GM19463 (cell line): ENCODE data around the gene RPA1.
"Not testable (repeated sequence)": the region's sequence is repeated elsewhere in the genome, so short reads cannot be mapped to it uniquely, and the experiment has no call there.

Source experiments
- ATAC-seq: cut with Tn5 transposase; IDR thresholded peaks from one replicate; pipeline ENCODE4 v1.9.1; 2021; ENCODE audit warnings: mild to moderate bottlenecking, moderate library complexity; ENCODE audit not compliant: unreplicated experiment

RPA1 gene

DNA sequence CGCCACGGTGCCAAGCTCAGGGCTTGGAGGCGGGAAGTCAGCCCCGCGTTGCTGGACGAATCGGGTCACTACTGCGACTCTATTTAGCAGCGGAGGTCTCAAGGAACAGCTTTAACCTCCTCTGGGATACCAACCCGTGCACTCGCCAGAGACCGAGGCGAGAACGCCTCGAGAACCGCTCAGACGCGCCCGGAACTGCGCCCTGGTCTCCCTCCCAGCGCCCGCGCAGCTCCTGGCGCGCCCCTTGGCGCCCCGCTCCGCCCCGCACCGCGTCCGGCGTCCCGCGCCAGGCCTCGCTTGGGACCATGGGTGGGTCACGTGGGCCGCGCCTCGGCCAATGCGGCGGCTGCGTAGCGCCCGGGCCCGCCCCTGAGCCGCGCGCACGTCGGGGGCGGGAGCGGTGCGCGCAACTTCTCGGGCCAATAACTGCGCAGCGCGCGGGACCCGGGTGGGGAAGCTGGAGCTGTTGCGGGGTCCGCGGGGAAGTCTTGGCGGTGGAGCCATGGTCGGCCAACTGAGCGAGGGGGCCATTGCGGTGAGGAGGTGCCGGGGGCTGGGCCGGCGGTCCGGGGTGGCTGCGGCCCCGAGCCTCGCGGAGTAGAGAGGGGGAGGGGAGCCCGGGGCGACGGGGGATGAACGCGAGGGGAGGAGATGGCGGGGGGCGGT, at the start of gene RPA1, which contains the start of gene SMYD4:
Gene RPA1, plus strand, starts transcription at position 414 of the 666 bp plus-strand sequence. Its CDS starts 89 bp downstream, at position 503.
Gene SMYD4, minus strand, starts transcription at position 311 of the 666 bp plus-strand sequence. CDS start 1,908 bp downstream, outside the sequence.
- ATAC-seq, result peak; percentile 87

DNA sequence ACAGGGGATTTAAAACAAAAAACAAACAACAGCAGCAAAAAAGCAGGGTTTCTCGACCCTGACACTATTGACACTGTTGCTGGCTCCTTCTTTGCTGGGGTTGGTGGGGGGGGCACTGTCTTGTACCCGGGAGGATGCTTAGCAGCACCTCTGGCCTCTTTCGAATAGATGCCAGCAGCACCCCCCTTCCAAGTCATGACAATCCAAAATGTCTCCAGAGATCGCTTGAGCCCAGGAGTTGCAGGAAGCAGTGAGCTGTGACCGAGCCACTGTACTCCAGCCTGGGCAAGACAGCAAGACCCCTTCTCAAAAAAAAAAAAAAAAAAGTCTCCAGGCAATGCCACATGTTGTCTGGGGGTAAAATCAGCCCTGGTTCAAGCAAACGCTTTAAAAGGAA, 47.6 kb upstream of the RPA1 start:
- no peak for ATAC-seq

DNA sequence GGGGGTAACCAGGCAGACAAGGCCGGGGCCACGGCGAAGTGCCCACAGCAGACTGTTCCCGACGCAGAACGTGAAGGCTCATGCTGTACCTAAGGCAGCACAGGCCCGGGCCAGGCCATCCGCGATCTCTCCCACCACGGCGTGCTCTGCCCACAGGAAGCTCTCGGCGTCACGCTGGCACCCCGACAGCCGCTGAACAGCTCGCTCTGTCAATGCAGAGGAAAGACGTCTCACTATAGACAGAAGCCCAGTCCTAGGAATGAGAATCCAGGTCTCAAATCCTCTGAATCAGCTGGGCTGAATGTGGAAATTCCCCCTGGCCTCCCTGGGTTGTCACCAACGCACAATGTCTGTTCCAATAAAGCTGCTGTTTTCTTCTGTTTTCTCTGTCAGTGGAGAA, 46.5 kb upstream of the RPA1 start:
- ATAC-seq, result no peak

DNA sequence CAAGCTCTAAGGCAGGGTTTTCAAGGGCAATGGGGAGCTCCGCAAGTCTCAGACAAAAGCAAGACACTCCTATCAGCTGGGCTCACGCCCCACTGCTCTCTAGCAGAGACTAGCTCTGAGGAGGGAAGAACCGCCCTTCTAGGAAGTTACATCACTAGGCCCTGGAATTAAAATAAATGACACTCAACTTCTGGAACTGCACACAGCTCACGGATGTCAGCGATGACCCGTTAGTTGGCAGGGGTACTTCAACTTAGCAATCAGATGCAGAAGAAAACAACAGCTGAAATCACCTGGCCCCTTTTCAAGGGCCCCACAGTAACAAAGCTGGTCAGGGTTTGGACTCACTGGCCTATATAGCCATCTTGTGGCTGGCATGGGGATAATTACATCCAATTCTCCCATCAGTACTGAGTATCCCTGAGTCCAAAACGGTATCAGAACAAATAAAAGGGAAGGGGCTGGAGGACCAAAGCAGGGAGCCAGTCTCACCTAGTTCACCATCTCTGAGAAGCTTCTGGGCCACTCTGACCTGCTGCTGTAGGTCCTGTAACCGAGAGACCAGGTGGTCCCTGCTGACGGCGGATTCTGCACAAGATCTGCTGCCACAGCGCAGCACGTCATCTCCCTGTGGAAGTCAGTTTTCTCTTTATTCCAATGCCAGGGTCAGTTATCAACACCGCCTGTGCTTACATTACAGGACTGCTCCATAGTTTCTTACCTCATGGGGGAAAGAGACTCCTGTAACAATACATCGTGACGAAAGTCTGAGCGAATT, 45.8 kb upstream of the RPA1 start:
- no peak for ATAC-seq

DNA sequence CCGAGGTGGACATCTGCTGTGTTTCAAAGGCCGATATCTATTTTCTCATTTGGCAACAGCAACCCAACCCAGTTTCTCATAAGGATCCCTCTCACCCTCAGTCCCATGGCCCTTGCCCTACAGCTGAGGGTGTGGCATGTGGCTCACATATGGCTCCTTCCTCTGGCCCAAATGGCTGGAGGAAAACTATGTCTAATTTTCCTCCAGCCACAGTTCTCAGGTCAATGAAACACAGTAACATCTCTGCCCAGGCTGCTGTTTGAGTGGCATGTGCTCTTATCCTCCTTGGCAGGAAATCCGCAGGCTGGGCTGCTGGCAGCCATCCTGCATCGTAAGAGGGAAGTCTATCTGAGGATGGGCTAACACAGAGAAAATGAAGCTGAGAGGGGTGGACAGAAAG, 43.9 kb upstream of the RPA1 start:
- ATAC-seq, result no peak

DNA sequence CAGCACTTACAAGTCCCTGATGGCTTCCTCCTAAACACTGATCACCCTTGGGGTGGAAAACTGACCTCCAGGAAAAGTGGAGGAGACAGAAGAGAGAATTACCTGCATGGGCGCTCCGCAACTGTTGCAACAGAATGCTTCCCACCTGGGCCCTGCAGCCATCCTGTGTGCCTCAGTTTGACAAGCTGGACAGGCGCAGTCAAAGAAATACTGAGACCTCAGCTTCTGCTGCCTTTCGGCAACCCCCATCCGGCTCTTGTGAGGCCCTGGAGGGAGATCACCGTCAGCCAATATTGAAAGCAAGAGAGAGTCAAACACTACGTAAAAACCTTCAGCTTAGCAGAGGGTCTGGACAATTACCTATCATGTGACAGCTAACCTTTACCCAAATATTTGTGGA, 43.1 kb upstream of the RPA1 start:
- no peak for ATAC-seq

DNA sequence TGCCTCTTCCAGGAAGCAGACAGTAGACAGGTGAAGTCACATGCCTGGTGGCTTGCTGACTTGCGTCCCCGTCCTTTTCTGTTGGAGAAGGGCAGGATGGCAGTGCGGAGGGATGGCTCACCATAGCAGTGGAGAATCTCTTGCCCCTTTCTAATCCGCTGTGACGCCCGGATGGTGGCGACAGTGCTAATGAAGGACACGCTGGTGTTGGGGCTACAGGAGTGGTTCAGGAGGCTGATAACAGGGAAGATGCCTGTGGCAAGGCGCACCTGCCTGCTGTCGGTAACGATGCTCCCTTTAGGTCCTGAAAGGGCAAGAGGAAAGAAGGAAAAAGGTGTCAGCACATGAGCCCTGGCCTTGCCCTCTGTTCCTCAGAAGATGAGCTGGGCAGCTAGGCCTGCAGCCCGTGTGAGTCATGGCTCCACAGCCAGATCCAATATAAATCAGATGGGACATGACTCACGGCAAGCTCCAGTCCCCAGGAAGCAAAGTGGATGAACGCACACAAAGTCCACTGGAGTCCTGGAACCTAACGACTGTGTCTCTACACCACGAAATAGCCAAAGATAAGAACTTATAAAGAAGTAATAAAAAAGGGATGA, 42.4 kb upstream of the RPA1 start:
- ATAC-seq, result no peak

DNA sequence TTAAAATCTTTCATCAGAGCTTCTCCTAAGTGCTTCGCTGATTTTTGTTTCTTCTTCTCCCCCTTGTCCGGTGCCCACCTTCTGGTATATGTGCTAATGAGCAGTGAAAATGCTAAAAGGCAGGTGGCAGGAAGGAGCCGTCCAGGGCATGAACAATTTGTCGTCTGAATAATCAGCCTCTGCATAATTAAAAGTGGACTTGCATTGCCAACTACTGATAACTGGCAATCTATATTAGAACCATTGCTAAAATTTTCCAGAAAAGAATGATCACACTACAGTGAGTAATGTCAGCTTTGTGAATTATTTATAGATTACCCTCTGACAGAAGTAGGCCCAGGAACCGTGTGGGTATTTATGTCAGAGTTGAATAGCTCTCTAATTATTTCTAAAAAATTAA, 39.9 kb upstream of the RPA1 start:
- no peak for ATAC-seq

DNA sequence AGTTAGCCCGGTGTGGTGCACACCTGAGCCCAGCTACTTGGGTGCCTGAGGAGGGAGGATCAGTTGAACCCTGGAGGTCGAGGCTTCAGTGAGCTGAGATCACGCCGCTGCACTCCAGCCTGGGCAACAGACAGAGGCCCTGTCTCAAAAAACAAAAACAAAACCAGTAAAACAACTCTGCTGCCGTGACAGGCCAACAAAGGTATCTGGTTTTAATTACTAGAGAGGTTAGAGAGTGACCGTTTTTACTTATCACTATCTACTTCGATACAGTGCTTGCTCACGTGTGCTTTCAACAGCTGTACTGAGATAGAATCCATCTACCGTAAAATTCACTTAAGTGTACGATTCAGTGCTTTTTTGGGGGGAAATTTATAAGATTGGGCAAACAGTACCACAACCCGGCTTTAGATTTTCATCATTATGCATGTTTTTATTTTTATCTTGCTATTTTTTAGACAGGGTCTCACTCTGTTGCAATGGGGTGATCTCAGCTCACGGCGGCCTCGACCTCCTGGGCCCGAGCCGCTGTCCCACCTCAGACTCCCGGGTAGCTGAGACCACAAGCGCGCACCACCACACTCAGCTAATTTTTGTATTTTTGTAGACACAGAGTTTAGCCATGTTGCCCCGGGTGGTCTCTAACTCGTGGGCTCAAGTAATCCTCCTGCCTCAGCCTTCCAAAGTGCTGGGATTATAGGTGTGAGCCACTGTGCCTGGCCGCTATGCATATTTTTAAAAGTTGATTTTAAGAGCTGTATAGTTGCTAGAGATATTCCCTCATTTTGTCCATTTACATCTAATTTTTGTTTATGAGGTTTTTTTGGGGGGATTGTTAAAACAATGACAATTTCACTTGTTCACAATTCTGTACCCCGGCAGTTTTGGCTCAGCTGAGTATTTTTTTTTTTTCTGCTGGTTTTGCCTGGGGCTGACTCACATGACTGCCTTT, 37.0 kb upstream of the RPA1 start:
- ATAC-seq, result no peak

DNA sequence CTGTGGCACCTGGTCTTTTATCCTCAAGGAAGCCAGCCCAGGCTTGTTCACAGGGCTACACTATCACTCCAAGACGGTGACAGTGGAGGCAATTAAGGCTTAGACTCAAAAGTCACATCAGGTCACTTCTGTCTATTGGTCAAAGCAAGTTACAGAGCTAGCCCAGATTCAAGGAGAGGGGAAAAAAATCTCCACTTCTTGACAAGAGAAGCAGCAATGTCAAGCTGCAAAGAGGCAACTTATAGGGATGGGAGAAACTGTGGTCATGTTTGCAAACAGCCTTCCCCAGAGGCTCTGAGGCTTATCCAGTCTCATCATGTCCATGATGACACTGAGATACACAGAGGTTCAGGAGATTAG, 36.4 kb upstream of the RPA1 start:
- ATAC-seq, result no peak

DNA sequence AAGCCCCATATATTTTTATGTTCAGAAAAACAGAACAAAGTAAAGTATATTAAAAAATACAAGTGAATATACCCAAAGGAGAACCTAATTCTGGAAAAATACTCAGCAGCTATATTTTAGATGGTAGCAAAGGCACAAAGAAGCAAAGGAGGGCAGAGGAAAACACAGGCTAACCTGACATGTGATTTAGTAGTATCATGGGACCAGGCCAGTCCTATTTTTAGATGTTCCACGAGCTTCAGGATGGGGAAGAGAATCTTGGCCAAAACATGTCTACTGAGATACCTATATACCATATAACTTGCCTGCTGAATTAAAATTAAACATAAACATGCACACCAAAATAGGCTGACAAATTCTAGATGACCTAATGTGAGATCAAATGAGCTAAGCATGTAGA, 33.0 kb upstream of the RPA1 start:
- ATAC-seq, result no peak

DNA sequence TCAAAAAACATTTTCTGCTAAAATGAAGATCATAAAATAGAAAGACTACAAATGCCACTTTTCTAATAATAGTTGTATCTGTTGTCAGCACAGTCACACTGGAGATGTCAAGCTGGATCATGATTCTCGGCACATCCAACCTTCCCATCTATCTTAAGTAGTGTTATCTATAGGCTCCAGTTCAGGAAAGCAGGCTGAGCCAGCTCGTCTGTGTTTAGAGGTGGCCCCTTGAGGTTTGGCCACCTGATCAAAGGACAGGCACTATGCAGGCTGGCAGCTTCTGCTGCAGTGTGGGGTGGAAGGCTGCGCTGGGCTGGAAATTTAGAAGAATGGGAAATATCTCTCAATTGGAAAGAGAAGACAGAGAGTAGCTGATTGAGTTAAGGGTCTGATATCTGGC, 32.5 kb upstream of the RPA1 start:
- no peak for ATAC-seq

DNA sequence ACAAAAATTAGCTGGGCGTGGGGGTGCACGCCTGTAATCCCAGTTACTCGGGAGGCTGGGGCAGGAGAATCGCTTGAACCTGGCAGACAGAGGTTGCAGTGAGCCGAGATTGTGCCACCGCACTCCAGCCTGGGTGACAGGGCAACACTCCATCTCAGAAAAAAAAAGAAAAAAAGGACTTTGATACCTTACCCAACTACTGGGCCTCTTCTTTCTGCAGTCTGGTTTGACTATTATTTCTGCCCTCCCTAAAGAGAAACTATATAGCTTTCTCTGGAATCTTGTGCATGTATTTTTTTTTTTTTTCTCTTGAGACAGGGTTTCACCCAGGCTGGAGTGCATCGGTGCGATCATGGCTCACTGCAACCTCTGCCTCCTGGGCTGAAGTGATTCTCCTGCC, 32.0 kb upstream of the RPA1 start:
- not testable (repeated sequence) for ATAC-seq

DNA sequence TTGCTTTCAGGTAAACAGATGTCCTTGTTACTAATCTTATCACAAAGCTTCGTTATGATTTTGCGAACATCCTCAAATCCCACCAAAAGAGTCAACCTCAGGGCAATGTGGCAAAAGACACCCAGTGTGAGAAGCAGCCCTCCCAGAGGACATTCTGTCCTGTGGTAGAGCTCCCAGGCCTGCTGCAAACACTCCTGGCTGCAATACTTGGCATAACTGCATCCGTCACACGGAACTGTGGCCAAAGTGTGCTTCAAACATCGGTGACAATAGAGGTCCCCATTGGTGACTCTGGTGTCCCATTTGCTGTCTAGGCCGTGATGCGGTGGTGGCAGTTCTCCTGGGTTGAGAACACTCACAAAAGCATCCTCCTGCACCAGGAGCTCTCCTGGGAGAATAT, 29.6 kb upstream of the RPA1 start:
- ATAC-seq, result no peak

DNA sequence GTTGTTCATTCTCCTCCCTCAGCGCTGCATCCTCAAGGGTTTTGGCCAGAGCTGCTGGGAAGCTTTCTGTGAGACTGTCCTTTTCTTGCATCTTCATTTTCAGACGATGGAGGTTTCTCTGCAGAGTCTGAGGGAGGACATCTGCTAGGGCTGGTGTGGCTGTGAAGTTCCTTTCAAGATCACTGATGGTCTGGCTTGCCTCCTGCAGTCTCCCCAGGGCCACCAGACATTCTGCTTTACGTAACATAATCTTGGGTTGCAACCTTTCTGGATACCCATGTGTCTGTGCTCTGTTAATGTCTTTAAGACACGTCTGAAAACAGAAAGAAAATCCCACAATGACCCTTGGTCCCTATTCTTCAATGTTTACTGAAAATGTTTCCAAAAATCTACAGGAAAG, 29.1 kb upstream of the RPA1 start:
- ATAC-seq, result no peak

DNA sequence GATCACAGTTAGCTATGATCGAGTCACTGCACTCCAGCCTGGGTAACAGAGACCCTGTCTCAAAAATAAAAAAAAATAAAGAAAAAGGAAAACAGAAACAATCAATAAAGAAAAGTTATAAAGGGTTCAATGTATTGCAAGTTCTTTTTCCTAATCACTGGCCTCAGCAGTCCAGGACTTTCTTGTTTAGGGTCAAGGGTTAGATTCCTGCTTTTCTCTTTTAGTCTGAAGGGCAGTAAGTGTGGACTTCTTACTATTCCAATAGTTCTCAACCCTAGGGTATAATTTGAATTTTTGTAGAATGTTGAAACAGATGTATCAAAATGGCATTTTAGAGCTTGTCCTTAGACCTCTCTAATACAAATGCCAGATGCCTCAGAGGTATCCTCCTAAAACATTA, 27.4 kb upstream of the RPA1 start:
- ATAC-seq, result no peak

DNA sequence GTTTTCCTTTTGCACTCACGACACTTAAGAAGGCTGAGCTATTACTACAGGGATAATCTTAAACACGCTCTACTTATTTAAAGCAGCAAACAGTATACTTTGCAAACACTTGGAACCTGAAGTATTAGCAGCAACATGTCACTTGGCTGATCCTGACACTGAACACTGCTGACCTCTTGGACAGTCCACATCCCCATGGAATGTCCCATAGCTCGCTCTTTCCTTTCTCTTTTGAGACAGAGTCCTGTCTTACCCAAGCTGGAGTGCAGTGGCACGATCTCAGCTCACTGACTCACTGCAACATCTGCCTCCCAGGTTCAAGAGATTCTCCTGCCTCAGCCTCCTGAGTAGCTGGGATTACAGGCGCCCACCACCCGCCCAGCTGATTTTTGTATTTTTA, 26.5 kb upstream of the RPA1 start:
- ATAC-seq, result no peak

DNA sequence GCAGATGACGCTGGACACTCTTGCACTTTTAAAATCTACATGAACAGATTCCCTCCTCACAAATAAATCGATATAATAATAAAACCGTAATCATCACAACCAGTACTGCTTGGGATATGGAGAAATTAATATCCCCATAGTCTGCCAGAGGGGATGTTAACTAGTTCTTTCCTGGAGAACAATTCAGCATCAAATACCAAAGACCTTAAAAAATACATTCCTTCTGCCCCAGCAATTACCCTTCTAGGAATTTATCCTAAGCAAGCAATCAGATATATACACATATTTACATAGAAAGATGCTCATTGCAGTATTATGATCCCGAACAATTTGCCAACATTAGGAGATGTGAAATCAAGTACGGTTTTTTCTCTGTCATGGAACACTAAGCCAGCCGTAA, 21.9 kb upstream of the RPA1 start:
- no peak for ATAC-seq

DNA sequence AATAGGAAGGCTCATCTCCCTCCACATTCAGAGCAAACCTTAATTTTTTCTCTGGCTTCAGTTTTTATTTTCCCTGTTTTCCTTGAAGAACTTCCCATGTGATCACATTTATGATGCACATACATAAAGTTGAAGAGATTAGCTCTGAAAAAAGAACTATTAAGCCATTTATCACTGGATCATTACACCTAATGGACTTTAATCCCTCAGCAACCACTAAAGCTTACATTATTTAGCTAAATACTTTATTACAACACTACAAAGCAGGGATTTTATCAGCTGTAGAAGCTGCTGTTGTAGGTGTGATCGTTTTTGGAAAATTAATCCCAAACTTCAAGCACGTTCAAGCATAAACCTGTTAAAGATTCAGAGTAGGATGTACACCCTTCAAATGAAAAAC, 21.2 kb upstream of the RPA1 start:
- ATAC-seq, result no peak

DNA sequence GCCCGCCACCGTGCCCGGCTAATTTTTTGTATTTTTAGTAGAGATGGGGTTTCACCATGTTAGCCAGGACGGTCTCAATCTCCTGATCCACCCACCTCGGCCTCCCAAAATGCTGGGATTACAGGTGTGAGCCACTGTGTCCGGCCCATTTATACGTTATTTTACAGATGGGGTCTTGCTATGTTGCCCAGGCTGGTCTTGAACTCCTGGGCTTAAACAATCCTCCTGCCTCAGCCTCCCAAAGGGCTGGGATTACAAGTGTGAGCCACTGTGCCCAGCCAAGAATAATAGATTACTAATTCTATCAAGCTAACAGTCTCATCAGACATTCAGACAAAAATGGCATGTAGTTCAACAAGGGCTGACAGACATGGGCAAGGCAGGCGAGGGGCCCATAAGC, 20.0 kb upstream of the RPA1 start:
- ATAC-seq, result not testable (repeated sequence)

DNA sequence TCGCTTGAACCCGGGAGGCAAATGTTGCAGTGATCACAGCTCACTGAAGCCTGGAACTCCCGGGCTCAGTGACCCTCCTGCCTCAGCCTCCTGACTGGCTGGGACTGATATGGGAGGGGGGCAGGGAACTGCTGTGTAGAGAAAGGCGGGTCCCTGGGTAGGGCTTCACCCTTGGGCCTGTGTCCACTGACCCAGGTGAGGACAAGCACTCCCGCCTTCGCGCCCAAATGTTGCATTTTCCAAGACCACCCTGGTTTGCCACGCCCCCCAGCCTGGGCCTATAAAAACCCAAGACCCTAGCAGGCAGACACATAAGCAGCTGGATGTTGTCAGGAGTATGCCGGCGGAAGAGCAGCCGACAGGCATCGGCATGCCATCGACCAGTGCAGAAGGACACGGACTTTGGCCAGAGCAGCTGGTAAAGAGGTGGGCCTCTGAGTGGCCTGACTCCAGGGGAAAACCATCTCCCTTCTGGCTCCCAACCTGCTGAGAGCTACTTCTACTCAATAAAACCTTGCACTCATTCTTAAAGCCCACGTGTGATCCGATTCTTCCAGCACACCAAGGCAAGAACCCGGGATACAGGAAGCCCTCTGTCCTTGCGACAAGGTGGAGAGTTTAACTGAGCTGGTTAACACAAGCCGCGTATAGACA, 19.2 kb upstream of the RPA1 start:
- no peak for ATAC-seq
